Measurements from ENCODE around the gene FAM234A. TPM values are rescaled to one million over a fixed set of nuclear protein-coding genes. Genes with fewer than 3 reads are reported as not detected.

The FAM234A gene
- total RNA-seq, 1 donor from 2014 or later: 171 TPM

DNA sequence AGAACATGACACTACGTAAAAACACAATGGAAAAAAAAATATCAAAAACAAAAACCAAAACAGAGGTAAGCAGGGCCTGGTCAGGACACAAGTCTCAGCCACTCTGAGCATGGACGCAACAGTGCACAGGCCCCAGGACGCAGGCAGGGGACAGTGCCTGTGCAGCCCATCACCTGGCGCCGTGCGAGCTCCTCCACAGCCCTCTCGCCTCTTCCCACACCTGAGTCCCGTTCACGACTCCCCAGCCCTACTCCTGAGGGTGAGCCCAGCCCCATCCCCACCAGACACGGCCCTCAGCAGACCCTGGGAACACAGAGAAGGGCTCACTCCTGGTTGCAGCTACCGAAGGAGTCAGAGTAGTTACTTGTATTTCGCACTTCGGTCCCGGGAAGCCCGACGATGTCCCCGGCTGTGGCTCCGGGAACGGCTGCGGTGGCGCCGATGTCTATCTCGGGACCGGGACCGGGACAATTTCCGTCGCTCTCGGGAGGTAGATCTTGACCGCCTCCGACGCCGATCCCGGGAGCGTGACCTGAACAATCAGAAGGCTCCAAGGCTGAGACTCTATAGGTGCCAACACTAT, 44.9 kb upstream of the FAM234A start:
- TF ChIP-seq, protein P1, sequence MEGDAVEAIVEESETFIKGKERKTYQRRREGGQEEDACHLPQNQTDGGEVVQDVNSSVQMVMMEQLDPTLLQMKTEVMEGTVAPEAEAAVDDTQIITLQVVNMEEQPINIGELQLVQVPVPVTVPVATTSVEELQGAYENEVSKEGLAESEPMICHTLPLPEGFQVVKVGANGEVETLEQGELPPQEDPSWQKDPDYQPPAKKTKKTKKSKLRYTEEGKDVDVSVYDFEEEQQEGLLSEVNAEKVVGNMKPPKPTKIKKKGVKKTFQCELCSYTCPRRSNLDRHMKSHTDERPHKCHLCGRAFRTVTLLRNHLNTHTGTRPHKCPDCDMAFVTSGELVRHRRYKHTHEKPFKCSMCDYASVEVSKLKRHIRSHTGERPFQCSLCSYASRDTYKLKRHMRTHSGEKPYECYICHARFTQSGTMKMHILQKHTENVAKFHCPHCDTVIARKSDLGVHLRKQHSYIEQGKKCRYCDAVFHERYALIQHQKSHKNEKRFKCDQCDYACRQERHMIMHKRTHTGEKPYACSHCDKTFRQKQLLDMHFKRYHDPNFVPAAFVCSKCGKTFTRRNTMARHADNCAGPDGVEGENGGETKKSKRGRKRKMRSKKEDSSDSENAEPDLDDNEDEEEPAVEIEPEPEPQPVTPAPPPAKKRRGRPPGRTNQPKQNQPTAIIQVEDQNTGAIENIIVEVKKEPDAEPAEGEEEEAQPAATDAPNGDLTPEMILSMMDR (IDR thresholded peaks at IDR 0.05): no peak
- peaks cover 47% of the 10 kb centered on the region for H3K36me3 Mint-ChIP-seq (ENCODE audit: unreplicated experiment)
- no peak for DNase-seq (ENCODE audit: extremely low spot score, unreplicated experiment)
- H3K27ac Mint-ChIP-seq (ENCODE audit: unreplicated experiment): no peak overlapping the region
- H3K27me3 Mint-ChIP-seq (ENCODE audit: unreplicated experiment): no peaks in the 10 kb centered on the region
- no peaks in the 10 kb centered on the region for H3K9me3 Mint-ChIP-seq (ENCODE audit: unreplicated experiment)
- H3K4me1 Mint-ChIP-seq (ENCODE audit: unreplicated experiment): peaks cover 5% of the 10 kb centered on the region
- H3K4me3 Mint-ChIP-seq (ENCODE audit: unreplicated experiment): no peak overlapping the region

DNA sequence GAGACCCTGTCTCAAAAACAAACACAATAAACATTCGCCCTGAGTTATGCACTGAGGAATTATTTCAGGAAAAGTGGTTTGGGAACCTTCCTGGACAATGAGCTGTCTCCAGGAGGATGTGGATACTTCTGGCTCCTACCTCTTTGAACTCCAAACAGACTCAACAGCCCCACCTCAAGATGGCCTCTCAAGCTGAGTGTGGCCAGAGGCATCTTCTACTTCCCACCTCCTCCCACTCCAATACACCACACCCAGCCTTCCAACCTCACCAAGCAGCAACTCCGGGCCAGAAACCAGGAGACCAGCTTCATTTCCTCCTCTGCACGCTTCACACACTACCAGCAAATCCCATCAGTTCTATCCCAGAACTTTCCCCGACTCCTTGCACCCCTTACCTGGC, 42.8 kb upstream of the FAM234A start:
- peaks cover 48% of the 10 kb centered on the region for H3K36me3 Mint-ChIP-seq (ENCODE audit: unreplicated experiment)
- no peaks in the 10 kb centered on the region for H3K27me3 Mint-ChIP-seq (ENCODE audit: unreplicated experiment)
- H3K4me3 Mint-ChIP-seq (ENCODE audit: unreplicated experiment): no peak overlapping the region
- H3K9me3 Mint-ChIP-seq (ENCODE audit: unreplicated experiment): no peaks in the 10 kb centered on the region
- no peak for DNase-seq (ENCODE audit: extremely low spot score, unreplicated experiment)
- TF ChIP-seq, protein P1 (IDR thresholded peaks at IDR 0.05): no peak
- H3K4me1 Mint-ChIP-seq (ENCODE audit: unreplicated experiment): peaks cover 5% of the 10 kb centered on the region
- H3K27ac Mint-ChIP-seq (ENCODE audit: unreplicated experiment): no peak overlapping the region

DNA sequence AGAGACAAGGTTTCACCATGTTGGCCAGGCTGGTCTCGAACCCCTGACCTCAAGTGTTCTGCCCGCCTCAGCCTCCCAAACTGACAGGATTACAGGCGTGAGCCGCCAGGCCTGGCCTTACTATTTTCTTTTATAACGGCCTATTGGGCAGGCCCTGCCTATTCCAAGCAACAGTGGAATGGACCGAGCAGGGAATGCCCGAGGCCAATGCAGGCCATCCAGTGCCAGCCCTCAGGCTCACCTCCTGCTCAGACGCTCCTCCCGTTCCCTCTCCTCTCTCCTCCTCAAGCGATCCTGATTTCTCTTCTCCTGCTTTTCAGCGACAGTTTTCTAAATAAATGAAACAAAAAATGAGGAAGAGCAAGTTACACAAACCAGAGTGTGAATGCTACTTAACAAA, 41.9 kb upstream of the FAM234A start:
- no peak for DNase-seq (ENCODE audit: extremely low spot score, unreplicated experiment)
- H3K27me3 Mint-ChIP-seq (ENCODE audit: unreplicated experiment): no peaks in the 10 kb centered on the region
- TF ChIP-seq, protein P1 (IDR thresholded peaks at IDR 0.05): no peak
- no peak overlapping the region for H3K27ac Mint-ChIP-seq (ENCODE audit: unreplicated experiment)
- no peak overlapping the region for H3K4me3 Mint-ChIP-seq (ENCODE audit: unreplicated experiment)
- peaks cover 46% of the 10 kb centered on the region for H3K36me3 Mint-ChIP-seq (ENCODE audit: unreplicated experiment)
- H3K9me3 Mint-ChIP-seq (ENCODE audit: unreplicated experiment): no peaks in the 10 kb centered on the region
- peaks cover 5% of the 10 kb centered on the region for H3K4me1 Mint-ChIP-seq (ENCODE audit: unreplicated experiment)

DNA sequence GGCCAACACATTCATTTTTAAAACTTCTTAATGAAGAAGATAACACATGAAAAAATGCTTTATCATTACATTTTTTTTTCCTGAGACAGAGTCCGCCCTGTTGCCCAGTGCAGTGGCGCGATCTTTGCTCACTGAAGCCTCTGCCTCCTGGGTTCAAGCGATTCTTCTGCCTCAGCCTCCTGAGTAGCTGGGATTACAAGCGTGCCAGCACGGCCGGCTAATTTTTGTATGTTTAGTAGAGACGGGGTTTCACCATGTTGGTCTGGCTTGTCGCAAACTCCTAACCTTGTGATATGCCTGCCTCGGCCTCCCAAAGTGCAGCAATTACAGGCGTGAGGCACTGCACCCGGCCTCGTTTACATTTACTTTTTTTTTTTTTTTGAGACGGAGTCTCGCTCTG, 41.2 kb upstream of the FAM234A start:
- Mint-ChIP-seq H3K4me1 (ENCODE audit: unreplicated experiment) (peaks cover 5% of the 10 kb centered on the region), H3K27ac (ENCODE audit: unreplicated experiment) (no peak overlapping the region), H3K9me3 (ENCODE audit: unreplicated experiment) (no peaks in the 10 kb centered on the region), H3K36me3 (ENCODE audit: unreplicated experiment) (peaks cover 46% of the 10 kb centered on the region), H3K4me3 (ENCODE audit: unreplicated experiment) (no peak overlapping the region), H3K27me3 (ENCODE audit: unreplicated experiment) (no peaks in the 10 kb centered on the region)
- DNase-seq (ENCODE audit: extremely low spot score, unreplicated experiment): no peak
- TF ChIP-seq, protein P1 (IDR thresholded peaks at IDR 0.05): no peak

DNA sequence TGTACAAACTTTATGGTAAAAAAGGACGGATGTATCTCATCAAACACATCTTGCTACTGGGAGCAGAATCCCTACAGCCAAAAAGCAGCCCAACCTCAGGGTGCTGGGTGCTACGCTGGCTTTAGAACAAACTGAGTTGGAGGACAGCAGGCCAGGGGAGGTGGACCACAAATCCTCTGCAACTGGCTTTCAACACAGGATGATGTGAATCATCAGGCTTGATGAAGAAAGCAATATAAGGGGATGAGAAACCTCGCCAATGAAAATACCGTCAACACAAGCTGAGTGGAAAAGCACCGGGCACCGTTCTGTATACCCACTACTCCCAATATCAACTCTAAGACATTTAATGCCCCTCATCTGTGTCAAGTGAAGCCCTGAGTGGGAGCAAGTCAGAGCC, 40.1 kb upstream of the FAM234A start:
- peaks cover 5% of the 10 kb centered on the region for H3K4me1 Mint-ChIP-seq (ENCODE audit: unreplicated experiment)
- TF ChIP-seq, protein P1 (IDR thresholded peaks at IDR 0.05): no peak
- H3K27me3 Mint-ChIP-seq (ENCODE audit: unreplicated experiment): no peaks in the 10 kb centered on the region
- no peak overlapping the region for H3K27ac Mint-ChIP-seq (ENCODE audit: unreplicated experiment)
- H3K36me3 Mint-ChIP-seq (ENCODE audit: unreplicated experiment): peaks cover 42% of the 10 kb centered on the region
- H3K9me3 Mint-ChIP-seq (ENCODE audit: unreplicated experiment): no peaks in the 10 kb centered on the region
- H3K4me3 Mint-ChIP-seq (ENCODE audit: unreplicated experiment): no peak overlapping the region
- DNase-seq (ENCODE audit: extremely low spot score, unreplicated experiment): no peak
